ENCODE results near the gene SCNN1A. TPM values are rescaled to one million over a fixed set of nuclear protein-coding genes. Genes with fewer than 3 reads are reported as not detected.

Gene SCNN1A
- total RNA-seq, 4 donors from 2014 or later = 0.83 to 3.3 (median 1.8) TPM

DNA sequence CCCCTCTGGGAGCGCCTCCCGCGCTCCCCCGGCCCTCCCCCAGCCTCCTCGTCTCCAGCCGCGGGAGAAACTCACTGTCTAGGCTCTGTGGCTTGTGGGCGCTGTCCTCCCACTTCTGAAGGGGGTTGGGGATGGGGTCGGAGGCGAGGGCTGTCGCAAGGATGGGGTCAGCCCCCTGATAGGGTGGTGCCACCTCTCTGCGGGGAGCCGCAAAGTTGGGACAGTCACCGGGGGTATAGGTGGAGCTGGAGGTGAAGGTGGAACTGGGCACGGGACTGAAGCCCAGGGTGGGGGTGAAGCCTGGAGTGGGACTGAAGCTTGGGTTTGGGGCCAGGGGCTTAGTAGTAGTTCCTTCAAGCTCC is 45.7 kb downstream of the SCNN1A start:
- Histone ChIP-seq H3K4me1 (peaks cover 72 to 100% (median 98%) of the 10 kb centered on the region in 4 donors), H3K27ac (replicated peaks in 1 of 4) (peak overlapping the region; percentile 53 to 99 (median 96)), H3K36me3 (peaks cover 54 to 79% (median 73%) of the 10 kb centered on the region in 4 donors), H3K9me3 (no peaks in the 10 kb centered on the region), H3K4me3 (no peak overlapping the region), H3K27me3 (no peaks in the 10 kb centered on the region)
- WGBS = 88% methylated on average over 7 of the region's 15 CpGs
- intact Hi-C loops (cut with DNase I) = loop anchor here (5.0 kb wide), 3 partner anchors 38 to 203 kb away; partner anchors contain the start of gene GAPDH
- no peak for DNase-seq (ENCODE audit: extremely low spot score)
- TF ChIP-seq, protein P1, sequence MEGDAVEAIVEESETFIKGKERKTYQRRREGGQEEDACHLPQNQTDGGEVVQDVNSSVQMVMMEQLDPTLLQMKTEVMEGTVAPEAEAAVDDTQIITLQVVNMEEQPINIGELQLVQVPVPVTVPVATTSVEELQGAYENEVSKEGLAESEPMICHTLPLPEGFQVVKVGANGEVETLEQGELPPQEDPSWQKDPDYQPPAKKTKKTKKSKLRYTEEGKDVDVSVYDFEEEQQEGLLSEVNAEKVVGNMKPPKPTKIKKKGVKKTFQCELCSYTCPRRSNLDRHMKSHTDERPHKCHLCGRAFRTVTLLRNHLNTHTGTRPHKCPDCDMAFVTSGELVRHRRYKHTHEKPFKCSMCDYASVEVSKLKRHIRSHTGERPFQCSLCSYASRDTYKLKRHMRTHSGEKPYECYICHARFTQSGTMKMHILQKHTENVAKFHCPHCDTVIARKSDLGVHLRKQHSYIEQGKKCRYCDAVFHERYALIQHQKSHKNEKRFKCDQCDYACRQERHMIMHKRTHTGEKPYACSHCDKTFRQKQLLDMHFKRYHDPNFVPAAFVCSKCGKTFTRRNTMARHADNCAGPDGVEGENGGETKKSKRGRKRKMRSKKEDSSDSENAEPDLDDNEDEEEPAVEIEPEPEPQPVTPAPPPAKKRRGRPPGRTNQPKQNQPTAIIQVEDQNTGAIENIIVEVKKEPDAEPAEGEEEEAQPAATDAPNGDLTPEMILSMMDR (IDR thresholded peaks at IDR 0.05) = no peak
- TF ChIP-seq POLR2A (IDR thresholded peaks at IDR 0.05; ENCODE audit: low read depth) = no peak

GRCh38 chr12:6328945-6329702 is 46.2 kb downstream of the SCNN1A start:
- Histone ChIP-seq H3K4me1 (peaks cover 72 to 100% (median 98%) of the 10 kb centered on the region in 4 donors), H3K27me3 (no peaks in the 10 kb centered on the region), H3K27ac (replicated peaks in 1 of 4) (peak overlapping the region; percentile 53 to 99 (median 96)), H3K9me3 (no peaks in the 10 kb centered on the region), H3K36me3 (peaks cover 54 to 74% (median 68%) of the 10 kb centered on the region in 4 donors), H3K4me3 (no peak overlapping the region)
- intact Hi-C loops (cut with DNase I) = loop anchor here (5.0 kb wide), 2 partner anchors 38 to 133 kb away; no protein-coding TSS in a partner anchor
- 79% methylated on average over 57 of the region's 75 CpGs for WGBS
- TF ChIP-seq POLR2A (IDR thresholded peaks at IDR 0.05; ENCODE audit: low read depth) (no peak), POLR2AphosphoS5 (IDR thresholded peaks at IDR 0.05) (no peak), EP300 (IDR thresholded peaks at IDR 0.05) (no peak)
- TF ChIP-seq, protein P1 (IDR thresholded peaks at IDR 0.05) = no peak
- no peak for DNase-seq (ENCODE audit: extremely low spot score)

DNA sequence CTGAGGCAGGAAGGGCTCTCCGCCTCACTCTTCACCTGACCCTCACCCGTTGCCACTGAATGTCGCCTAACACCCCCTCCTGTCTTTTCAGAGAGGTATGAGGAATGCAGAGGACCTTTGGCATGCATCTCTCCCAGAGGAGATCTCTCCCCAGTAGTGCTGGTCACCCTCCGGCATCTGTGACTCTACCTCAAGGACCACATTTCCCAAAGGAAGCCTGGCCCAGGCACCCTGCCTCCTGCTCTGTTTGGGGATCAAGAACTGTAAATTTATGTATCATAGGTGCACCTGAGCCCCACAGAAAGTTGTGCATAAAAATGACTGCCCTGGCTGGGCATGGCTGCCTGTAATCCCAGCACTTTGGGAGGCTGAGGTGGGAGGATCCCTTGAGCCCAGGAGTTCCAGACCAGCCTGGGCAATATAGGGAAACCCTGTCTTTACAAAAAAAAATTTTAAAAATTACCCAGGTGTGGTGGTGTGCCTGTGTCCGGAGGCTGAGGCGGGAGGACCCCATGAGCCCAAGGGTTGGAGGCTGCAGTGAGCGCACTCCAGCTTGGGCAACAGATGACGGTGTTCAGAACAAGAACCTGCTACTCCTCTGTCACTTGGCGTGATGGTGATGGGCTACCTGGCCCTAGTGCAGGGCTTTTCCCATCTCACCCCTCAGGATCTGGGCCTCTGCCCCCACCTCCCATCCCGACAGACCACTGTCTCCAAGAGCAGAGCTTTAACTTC is 47.2 kb downstream of the SCNN1A start:
- WGBS = 86% methylated on average over 9 of the region's 10 CpGs
- no peaks in the 10 kb centered on the region for H3K9me3 ChIP-seq
- H3K27ac ChIP-seq (replicated peaks in 1 of 4) = peak overlapping the region; percentile 78 to 99 (median 96)
- H3K4me3 ChIP-seq = no peak overlapping the region
- peaks cover 48 to 65% (median 58%) of the 10 kb centered on the region in 4 donors for H3K36me3 ChIP-seq
- peaks cover 71 to 100% (median 98%) of the 10 kb centered on the region in 4 donors for H3K4me1 ChIP-seq
- intact Hi-C loops (cut with DNase I) = loop anchor here (5.0 kb wide), 2 partner anchors 39 to 134 kb away; no protein-coding TSS in a partner anchor
- TF ChIP-seq POLR2A (IDR thresholded peaks at IDR 0.05; ENCODE audit: low read depth) (no peak), POLR2AphosphoS5 (IDR thresholded peaks at IDR 0.05) (no peak), EP300 (IDR thresholded peaks at IDR 0.05) (no peak)
- TF ChIP-seq, protein P1 (IDR thresholded peaks at IDR 0.05) = no peak
- H3K27me3 ChIP-seq = no peaks in the 10 kb centered on the region
- DNase-seq (ENCODE audit: extremely low spot score) = no peak

DNA sequence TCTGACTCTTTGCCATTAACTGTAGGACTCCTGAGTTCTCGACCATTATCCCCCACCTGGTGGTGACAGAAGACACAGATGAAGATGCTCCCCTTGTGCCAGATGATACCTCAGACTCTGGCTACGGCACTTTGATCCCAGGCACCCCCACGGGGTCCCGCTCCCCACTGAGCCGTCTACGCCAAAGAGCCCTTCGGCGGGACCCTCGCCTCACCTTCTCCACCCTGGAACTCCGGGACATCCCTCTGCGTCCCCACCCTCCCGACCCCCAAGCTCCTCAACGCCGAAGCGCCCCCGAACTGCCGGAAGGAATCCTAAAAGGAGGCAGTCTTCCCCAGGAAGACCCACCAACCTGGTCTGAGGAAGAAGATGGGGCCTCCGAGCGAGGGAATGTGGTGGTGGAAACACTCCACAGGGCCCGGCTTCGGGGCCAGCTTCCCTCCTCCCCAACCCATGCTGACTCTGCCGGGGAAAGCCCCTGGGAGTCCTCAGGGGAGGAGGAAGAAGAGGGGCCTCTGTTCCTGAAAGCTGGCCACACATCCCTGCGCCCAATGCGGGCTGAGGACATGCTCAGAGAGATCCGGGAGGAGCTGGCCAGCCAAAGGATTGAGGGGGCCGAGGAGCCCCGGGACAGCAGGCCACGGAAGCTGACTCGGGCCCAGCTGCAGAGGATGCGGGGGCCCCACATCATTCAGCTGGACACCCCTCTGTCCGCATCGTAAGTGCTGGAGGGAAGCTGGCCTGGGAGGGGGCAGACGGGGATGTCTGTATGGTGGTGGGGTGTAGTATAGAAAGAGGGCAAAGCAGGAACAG is 47.9 kb downstream of the SCNN1A start:
- Histone ChIP-seq H3K36me3 (peaks cover 40 to 57% (median 51%) of the 10 kb centered on the region in 4 donors), H3K4me1 (peaks cover 71 to 100% (median 98%) of the 10 kb centered on the region in 4 donors), H3K4me3 (peak overlapping the region in 1 of 4 donors; percentile 17), H3K27ac (replicated peaks in 1 of 4) (peak overlapping the region; percentile 63 to 99 (median 86)), H3K9me3 (no peaks in the 10 kb centered on the region), H3K27me3 (no peaks in the 10 kb centered on the region)
- intact Hi-C loops (cut with DNase I) = loop anchor here (2.0 to 5.0 kb wide), 3 partner anchors 40 to 135 kb away; no protein-coding TSS in a partner anchor
- TF ChIP-seq EP300 (IDR thresholded peaks at IDR 0.05) (no peak), POLR2AphosphoS5 (IDR thresholded peaks at IDR 0.05) (peak in 1 of 2 donors; percentile 44), POLR2A (IDR thresholded peaks at IDR 0.05; ENCODE audit: low read depth) (no peak)
- TF ChIP-seq, protein P1 (IDR thresholded peaks at IDR 0.05) = no peak
- DNase-seq (ENCODE audit: extremely low spot score) = no peak
- WGBS = 57% methylated on average over 24 of the region's 33 CpGs

Data from esophagus muscularis mucosa (tissue), 4 donors.